Measurements from ENCODE around the gene TNFRSF14. TPM values are rescaled to one million over a fixed set of nuclear protein-coding genes. Genes with fewer than 3 reads are reported as not detected.

The TNFRSF14 gene
- total and polyA plus RNA-seq, 2 of the 13 experiments (the other 11 are each of a cell fraction or from before 2014, with no cell fraction given) = 11.9 to 49.9 TPM

GRCh38 chr1:2548068-2548589 lies 8.0 kb upstream of the TNFRSF14 start (continued):
- TF ChIP-seq SKI (IDR thresholded peaks at IDR 0.05; ENCODE audit: partially characterized antibody) (peak; percentile 40), ZBTB46 (CRISPR knock-in tag; IDR thresholded peaks at IDR 0.05; ENCODE audit: borderline replicate concordance) (no peak; the same call in 1 of the 2 replicates), DMTF1 (CRISPR knock-in tag; IDR thresholded peaks at IDR 0.05) (no peak), ZBTB2 (CRISPR knock-in tag; IDR thresholded peaks at IDR 0.05; ENCODE audit: low read depth) (0 out of 2 replicates have a peak, but pooled peaks have one; percentile 12), ZNF3 (CRISPR knock-in tag; IDR thresholded peaks at IDR 0.05) (no peak), PITX1 (CRISPR knock-in tag; IDR thresholded peaks at IDR 0.05) (0 out of 2 replicates have a peak, but pooled peaks have one; percentile 13), SPEN (CRISPR knock-in tag; IDR thresholded peaks at IDR 0.05; ENCODE audit: low read depth) (no peak; the same call in 1 of the 2 replicates), CC2D1A (CRISPR knock-in tag; IDR thresholded peaks at IDR 0.05) (no peak), EED (CRISPR knock-in tag; IDR thresholded peaks at IDR 0.05) (no peak), CEBPG (CRISPR knock-in tag; IDR thresholded peaks at IDR 0.05) (no peak), ZBTB7A (CRISPR knock-in tag; IDR thresholded peaks at IDR 0.05) (peak; percentile 67; the same call in 1 of the 2 replicates), BORCS8-MEF2B (CRISPR knock-in tag; IDR thresholded peaks at IDR 0.05) (0 out of 2 replicates have a peak, but pooled peaks have one; percentile 13), ZNF253 (CRISPR knock-in tag; IDR thresholded peaks at IDR 0.05; ENCODE audit: borderline replicate concordance) (no peak), ZNF607 (CRISPR knock-in tag; IDR thresholded peaks at IDR 0.05; ENCODE audit: borderline replicate concordance) (0 out of 2 replicates have a peak, but pooled peaks have one; percentile 4), ZC3H13 (CRISPR knock-in tag; IDR thresholded peaks at IDR 0.05) (peak; percentile 27; the same call in 1 of the 2 replicates), ZFX (CRISPR knock-in tag; IDR thresholded peaks at IDR 0.05; ENCODE audit: low read depth) (peak; percentile 29; the same call in 1 of the 2 replicates), ZEB1 (IDR thresholded peaks at IDR 0.05; ENCODE audit: insufficient replicate concordance, low read depth) (peak; percentile 63), CTCF (CRISPR knock-in tag; IDR thresholded peaks at IDR 0.05) (peak; percentile 98), THAP11 (CRISPR knock-in tag; IDR thresholded peaks at IDR 0.05) (0 out of 2 replicates have a peak, but pooled peaks have one; percentile 12), PHF20 (CRISPR knock-in tag; IDR thresholded peaks at IDR 0.05) (no peak; the same call in 1 of the 2 replicates), HIC2 (CRISPR knock-in tag; IDR thresholded peaks at IDR 0.05; ENCODE audit: low read depth) (no peak), BHLHE40 (IDR thresholded peaks at IDR 0.05; ENCODE audit: low read length) (no peak)

Data from HepG2 (cell line).